CD14-positive monocyte (primary cell): Measurements from ENCODE around the gene KISS1. TPM values are rescaled to one million over a fixed set of nuclear protein-coding genes. Genes with fewer than 3 reads are reported as not detected.

Experiments
- DNase-seq, 3 donors: peaks; one replicate each; pipeline ENCODE4 v3.0.0-alpha.2; 2011 to 2022
- H2AFZ ChIP-seq: 2 replicates; pipeline ENCODE4 v1.6.0; 2012; ENCODE audit warnings: mild to moderate bottlenecking, low read depth, low read length, inconsistent platforms; ENCODE audit not compliant: insufficient read depth, poor library complexity, severe bottlenecking
- H3K27ac ChIP-seq, 2 donors: 1 replicate in 1 of 2; 2 replicates in 1 of 2; pipeline ENCODE4 v1.5.1; 2012 to 2013; ENCODE audit warnings: low read length in 2 of 2, control low read depth in 1 of 2, inconsistent platforms in 1 of 2, low read depth in 1 of 2, mild to moderate bottlenecking in 1 of 2
- H3K27me3 ChIP-seq, 2 donors: one replicate each; pipeline versions ENCODE4 v1.6.0 to v1.6.1; 2011 to 2013; ENCODE audit warnings: low read length in 2 of 2; ENCODE audit not compliant: control insufficient read depth in 2 of 2, insufficient read depth in 2 of 2
- H3K36me3 ChIP-seq, 2 donors: replicated peaks in 1 of 2; 1 replicate in 1 of 2; 2 replicates in 1 of 2; pipeline versions ENCODE4 v1.5.1 to v1.6.1; 2012 to 2013; ENCODE audit warnings: low read length in 2 of 2, control low read depth in 1 of 2, inconsistent platforms in 1 of 2, mild to moderate bottlenecking in 1 of 2; ENCODE audit not compliant: insufficient read depth in 2 of 2, control insufficient read depth in 1 of 2
- H3K4me1 ChIP-seq, 2 donors: 1 replicate in 1 of 2; 2 replicates in 1 of 2; pipeline versions ENCODE4 v1.5.1 to v1.6.1; 2012 to 2013; ENCODE audit warnings: low read length in 2 of 2, control low read depth in 1 of 2, inconsistent platforms in 1 of 2, mild to moderate bottlenecking in 1 of 2, moderate library complexity in 1 of 2; ENCODE audit not compliant: insufficient read depth in 2 of 2, control insufficient read depth in 1 of 2
- H3K4me2 ChIP-seq: replicated peaks from 2 replicates; pipeline ENCODE3; 2012; ENCODE audit warnings: low read length, moderate library complexity, mild to moderate bottlenecking; ENCODE audit not compliant: poor library complexity, severe bottlenecking; ENCODE audit errors: extremely low read depth
- H3K4me3 ChIP-seq, 3 experiments: fragments of 200-600 bp in 1 of 3; sonication (generic) in 1 of 3; replicated peaks in 1 of 3; 1 replicate in 2 of 3; 2 replicates in 1 of 3; pipeline ENCODE4 v1.5.1; 2011 to 2013; ENCODE audit warnings: low read length in 3 of 3, mild to moderate bottlenecking in 3 of 3, control low read depth in 2 of 3, low read depth in 2 of 3, inconsistent platforms in 1 of 3, moderate library complexity in 1 of 3
- H3K79me2 ChIP-seq: 2 replicates; pipeline ENCODE4 v1.6.0; 2012; ENCODE audit warnings: mild to moderate bottlenecking, control low read depth, inconsistent platforms, low read length, moderate library complexity; ENCODE audit not compliant: insufficient read depth
- H3K9ac ChIP-seq: 2 replicates; pipeline ENCODE4 v1.6.0; 2017; ENCODE audit warnings: low read length, mild to moderate bottlenecking; ENCODE audit not compliant: insufficient read depth, poor library complexity, severe bottlenecking
- H3K9me3 ChIP-seq, 2 donors: replicated peaks in 1 of 2; 1 replicate in 1 of 2; 2 replicates in 1 of 2; pipeline versions ENCODE4 v1.5.1 to v1.6.1; 2012 to 2013; ENCODE audit warnings: low read length in 2 of 2, control low read depth in 1 of 2; ENCODE audit not compliant: control insufficient read depth in 1 of 2, insufficient read depth in 1 of 2
- H4K20me1 ChIP-seq: 2 replicates; pipeline ENCODE4 v1.6.0; 2012; ENCODE audit warnings: mild to moderate bottlenecking, low read length, control low read depth, moderate library complexity; ENCODE audit not compliant: insufficient read depth
- H3K27ac Mint-ChIP-seq, 7 donors: one replicate each; pipeline ENCODE4 v1.8.0; 2020; ENCODE audit warnings: mild to moderate bottlenecking in 7 of 7, mixed read lengths in 7 of 7, moderate library complexity in 6 of 7, inconsistent platforms in 2 of 7
- H3K27me3 Mint-ChIP-seq, 3 donors: one replicate each; pipeline ENCODE4 v1.8.0; 2021 to 2022; ENCODE audit warnings: low read depth in 3 of 3, mild to moderate bottlenecking in 3 of 3, mixed read lengths in 3 of 3, moderate library complexity in 3 of 3, inconsistent platforms in 1 of 3
- H3K36me3 Mint-ChIP-seq, 2 donors: one replicate each; pipeline ENCODE4 v1.8.0; 2020; ENCODE audit warnings: mixed read lengths in 2 of 2, inconsistent platforms in 1 of 2, mild to moderate bottlenecking in 1 of 2
- H3K4me1 Mint-ChIP-seq: one replicate; pipeline ENCODE4 v1.8.0; 2020; ENCODE audit warnings: mild to moderate bottlenecking, mixed read lengths
- H3K4me3 Mint-ChIP-seq, 2 donors: one replicate each; pipeline ENCODE4 v1.8.0; 2020; ENCODE audit warnings: mild to moderate bottlenecking in 2 of 2, mixed read lengths in 2 of 2, moderate library complexity in 1 of 2
- H3K9me3 Mint-ChIP-seq, 7 donors: one replicate each; pipeline ENCODE4 v1.8.0; 2020 to 2022; ENCODE audit warnings: mixed read lengths in 7 of 7, mild to moderate bottlenecking in 6 of 7, moderate library complexity in 6 of 7, inconsistent platforms in 2 of 7
- WGBS: methylation state at CpG from one replicate; pipeline ENCODE4 v1.1.5; 2013; ENCODE audit warnings: missing lambda C conversion rate; ENCODE audit not compliant: insufficient coverage; 5-methylcytosine and 5-hydroxymethylcytosine counted together
- intact Hi-C, 2 donors: fragments of 100-400 bp; cut with micrococcal nuclease; formaldehyde crosslinking; loops; one replicate each; pipeline versions ENCODE4 v1.15.0 to v1.15.1; 2023
- polyA plus RNA-seq, 3 donors: library from polyadenylated mRNA; depleted of rRNA in 1 of 3; unstranded in 2 of 3; stranded (reverse) in 1 of 3; fragments of 300-500 nt in 2 of 3; fragments of >200 nt in 1 of 3; fragmentation: Illumina TruSeq in 2 of 3; gene quantifications; 1 replicate in 2 of 3; 2 replicates in 1 of 3; pipeline ENCODE4 v1.2.3, GENCODE V29; 2012 to 2021
- TF ChIP-seq, protein P1 (sequence below): fragments of 200-600 bp; IDR thresholded peaks from one replicate; pipeline ENCODE4 v1.8.0; 2022; ENCODE audit warnings: antibody characterized with exemption, mild to moderate bottlenecking

Gene KISS1
- polyA plus RNA-seq, 3 donors, result not detected

- H3K27me3 ChIP-seq, result no peaks in the 10 kb centered on the region
- no peaks in the 10 kb centered on the region for H4K20me1 ChIP-seq
- 95% methylated on average over 6 of the region's 14 CpGs for WGBS
- no peaks in the 10 kb centered on the region for H3K36me3 ChIP-seq
- H3K27me3 Mint-ChIP-seq, result peaks cover 6 to 7% (median 7%) of the 10 kb centered on the region in 3 donors
- DNase-seq, result no peak
- H3K4me2 ChIP-seq, result no peak overlapping the region
- no peak overlapping the region for H3K4me3 Mint-ChIP-seq
- H3K27ac Mint-ChIP-seq, result no peak overlapping the region
- TF ChIP-seq, protein P1, sequence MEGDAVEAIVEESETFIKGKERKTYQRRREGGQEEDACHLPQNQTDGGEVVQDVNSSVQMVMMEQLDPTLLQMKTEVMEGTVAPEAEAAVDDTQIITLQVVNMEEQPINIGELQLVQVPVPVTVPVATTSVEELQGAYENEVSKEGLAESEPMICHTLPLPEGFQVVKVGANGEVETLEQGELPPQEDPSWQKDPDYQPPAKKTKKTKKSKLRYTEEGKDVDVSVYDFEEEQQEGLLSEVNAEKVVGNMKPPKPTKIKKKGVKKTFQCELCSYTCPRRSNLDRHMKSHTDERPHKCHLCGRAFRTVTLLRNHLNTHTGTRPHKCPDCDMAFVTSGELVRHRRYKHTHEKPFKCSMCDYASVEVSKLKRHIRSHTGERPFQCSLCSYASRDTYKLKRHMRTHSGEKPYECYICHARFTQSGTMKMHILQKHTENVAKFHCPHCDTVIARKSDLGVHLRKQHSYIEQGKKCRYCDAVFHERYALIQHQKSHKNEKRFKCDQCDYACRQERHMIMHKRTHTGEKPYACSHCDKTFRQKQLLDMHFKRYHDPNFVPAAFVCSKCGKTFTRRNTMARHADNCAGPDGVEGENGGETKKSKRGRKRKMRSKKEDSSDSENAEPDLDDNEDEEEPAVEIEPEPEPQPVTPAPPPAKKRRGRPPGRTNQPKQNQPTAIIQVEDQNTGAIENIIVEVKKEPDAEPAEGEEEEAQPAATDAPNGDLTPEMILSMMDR, result no peak
- H3K27ac ChIP-seq, result no peak overlapping the region
- no peaks in the 10 kb centered on the region for H3K9me3 ChIP-seq
- H2AFZ ChIP-seq, result no peak overlapping the region
- no peaks in the 10 kb centered on the region for H3K79me2 ChIP-seq
- no peak overlapping the region for H3K9ac ChIP-seq
- no peaks in the 10 kb centered on the region for H3K4me1 ChIP-seq
- H3K9me3 Mint-ChIP-seq, result no peaks in the 10 kb centered on the region
- no peaks in the 10 kb centered on the region for H3K36me3 Mint-ChIP-seq
- intact Hi-C loops, result no loop called here
- H3K4me3 ChIP-seq, result no peak overlapping the region
- H3K4me1 Mint-ChIP-seq, result no peaks in the 10 kb centered on the region
Observed at GRCh38 chr1:204143276-204144041, 52.8 kb downstream of the KISS1 start.

DNA sequence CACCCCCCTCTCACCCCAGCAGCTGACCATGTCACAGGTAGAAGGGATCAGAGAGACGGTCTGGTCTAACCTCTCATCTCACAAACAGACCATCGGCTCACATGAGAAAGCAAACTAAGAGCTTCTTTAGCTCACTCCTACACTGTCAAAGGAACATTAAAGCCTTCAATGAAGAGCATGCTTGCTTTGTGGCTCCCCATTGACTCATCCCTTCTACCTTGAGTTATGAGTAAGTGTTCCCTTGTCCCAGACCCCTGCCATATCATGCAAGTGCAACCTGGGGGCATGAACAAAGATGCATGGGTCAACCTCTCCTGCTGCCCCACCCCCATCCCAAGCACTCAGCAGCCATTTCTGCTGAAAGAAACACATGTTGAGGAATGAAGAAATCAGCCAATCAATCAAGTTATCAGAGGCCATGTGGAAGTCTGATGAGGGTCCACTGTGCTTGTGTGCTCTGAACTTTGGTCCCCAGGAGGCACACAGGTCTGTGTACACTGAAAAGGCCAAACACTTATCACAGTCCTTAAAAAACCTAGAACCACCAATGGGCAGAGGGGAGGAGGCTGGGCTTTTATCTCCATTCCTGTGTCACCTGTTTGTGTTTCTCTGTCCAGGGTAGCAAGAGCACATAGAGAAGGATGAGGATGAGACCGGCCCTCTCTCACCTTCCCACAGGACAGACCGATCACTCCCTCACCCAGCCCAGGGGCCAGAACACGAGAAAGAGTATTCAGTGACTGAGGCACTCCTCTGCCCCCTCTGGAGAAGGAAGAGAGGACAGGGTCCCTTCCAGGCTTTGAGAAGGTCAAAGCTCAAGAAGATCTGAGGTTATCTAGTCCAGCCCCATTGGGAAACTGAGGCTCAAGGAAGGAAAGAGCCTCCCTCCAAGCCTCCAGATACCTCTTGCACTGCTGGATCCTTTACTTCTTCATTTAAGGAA is 54.0 kb downstream of the KISS1 start:
- Mint-ChIP-seq H3K9me3 (no peaks in the 10 kb centered on the region), H3K4me1 (no peaks in the 10 kb centered on the region), H3K27ac (no peak overlapping the region), H3K36me3 (no peaks in the 10 kb centered on the region), H3K4me3 (no peak overlapping the region), H3K27me3 (peaks cover 7 to 9% (median 7%) of the 10 kb centered on the region in 3 donors)
- Histone ChIP-seq H2AFZ (no peak overlapping the region), H3K4me3 (no peak overlapping the region), H3K27me3 (no peaks in the 10 kb centered on the region), H3K36me3 (no peaks in the 10 kb centered on the region), H3K4me1 (no peaks in the 10 kb centered on the region), H3K4me2 (no peak overlapping the region), H3K27ac (no peak overlapping the region), H3K79me2 (no peaks in the 10 kb centered on the region), H3K9ac (no peak overlapping the region), H4K20me1 (no peaks in the 10 kb centered on the region), H3K9me3 (no peaks in the 10 kb centered on the region)
- TF ChIP-seq, protein P1, result no peak
- WGBS, result 90% methylated on average over 2 of the region's 5 CpGs
- intact Hi-C loops, result no loop called here
- no peak for DNase-seq
